Ishikawa (cell line): ENCODE results near the gene HMGXB4.

Experiments used
- CREB1 ChIP-seq: IDR thresholded peaks from 2 replicates; pipeline ENCODE4 v1.6.1; 2012; ENCODE audit warnings: low read depth
- EGR1 ChIP-seq: IDR thresholded peaks from 2 replicates; pipeline ENCODE4 v1.6.1; 2012
- EP300 ChIP-seq: IDR thresholded peaks from 2 replicates; pipeline ENCODE4 v1.6.1; 2012; ENCODE audit warnings: borderline replicate concordance
- FOXM1 ChIP-seq: IDR thresholded peaks from 2 replicates; pipeline ENCODE4 v1.6.1; 2012; ENCODE audit warnings: low read depth, borderline replicate concordance
- NFIC ChIP-seq: IDR thresholded peaks from 2 replicates; pipeline ENCODE4 v1.6.1; 2012
- RAD21 ChIP-seq: IDR thresholded peaks from 2 replicates; pipeline ENCODE4 v1.6.1; 2012; ENCODE audit warnings: low read depth
- TAF1 ChIP-seq: IDR thresholded peaks from 2 replicates; pipeline ENCODE4 v1.6.1; 2012; ENCODE audit warnings: low read depth, mild to moderate bottlenecking
- TCF12 ChIP-seq: IDR thresholded peaks from 2 replicates; pipeline ENCODE4 v1.6.1; 2012; ENCODE audit warnings: low read depth
- TEAD4 ChIP-seq: IDR thresholded peaks from 2 replicates; pipeline ENCODE4 v1.6.1; 2012
- YY1 ChIP-seq: IDR thresholded peaks from 2 replicates; pipeline ENCODE4 v1.6.1; 2012; ENCODE audit warnings: low read depth
- ZBTB7A ChIP-seq: IDR thresholded peaks from 2 replicates; pipeline ENCODE4 v1.6.1; 2012; ENCODE audit warnings: low read depth
- TF ChIP-seq, protein P1 (sequence below): IDR thresholded peaks from 2 replicates; pipeline ENCODE4 v1.6.1; 2012
- TF ChIP-seq, protein P2 (sequence below): IDR thresholded peaks from 2 replicates; pipeline ENCODE4 v1.6.1; 2012
- TF ChIP-seq, protein P3 (sequence below): IDR thresholded peaks from 2 replicates; pipeline ENCODE4 v1.6.1; 2012; ENCODE audit warnings: low read depth, mild to moderate bottlenecking

The HMGXB4 gene

DNA sequence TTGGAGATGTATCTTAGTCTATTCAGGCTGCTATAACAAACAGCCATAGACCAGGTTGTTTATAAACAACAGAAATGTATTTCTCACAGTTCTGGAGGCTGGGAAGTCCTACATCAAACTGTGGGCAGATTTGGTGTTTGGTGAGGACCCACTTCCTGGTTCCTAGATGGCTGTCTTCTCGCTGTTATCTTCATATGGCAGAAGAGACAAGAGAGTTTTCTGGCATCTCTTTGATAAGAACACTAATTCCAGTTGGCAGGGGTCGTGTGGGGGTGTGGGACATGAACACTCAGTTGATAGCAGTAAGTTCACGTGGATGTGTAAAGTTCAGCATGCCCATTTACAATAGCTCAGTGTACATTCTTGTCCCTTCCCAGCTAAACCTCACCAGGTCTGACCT lies 41.3 kb upstream of the HMGXB4 start:
- TF ChIP-seq, protein P1, sequence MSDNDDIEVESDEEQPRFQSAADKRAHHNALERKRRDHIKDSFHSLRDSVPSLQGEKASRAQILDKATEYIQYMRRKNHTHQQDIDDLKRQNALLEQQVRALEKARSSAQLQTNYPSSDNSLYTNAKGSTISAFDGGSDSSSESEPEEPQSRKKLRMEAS = no peak
- no peak for TF ChIP-seq FOXM1
- TF ChIP-seq, protein P2, sequence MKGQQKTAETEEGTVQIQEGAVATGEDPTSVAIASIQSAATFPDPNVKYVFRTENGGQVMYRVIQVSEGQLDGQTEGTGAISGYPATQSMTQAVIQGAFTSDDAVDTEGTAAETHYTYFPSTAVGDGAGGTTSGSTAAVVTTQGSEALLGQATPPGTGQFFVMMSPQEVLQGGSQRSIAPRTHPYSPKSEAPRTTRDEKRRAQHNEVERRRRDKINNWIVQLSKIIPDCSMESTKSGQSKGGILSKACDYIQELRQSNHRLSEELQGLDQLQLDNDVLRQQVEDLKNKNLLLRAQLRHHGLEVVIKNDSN = no peak
- TF ChIP-seq YY1 = no peak
- no peak for TF ChIP-seq NFIC
- TF ChIP-seq RAD21 = no peak
- TF ChIP-seq TCF12 = no peak
- no peak for TF ChIP-seq EGR1

DNA sequence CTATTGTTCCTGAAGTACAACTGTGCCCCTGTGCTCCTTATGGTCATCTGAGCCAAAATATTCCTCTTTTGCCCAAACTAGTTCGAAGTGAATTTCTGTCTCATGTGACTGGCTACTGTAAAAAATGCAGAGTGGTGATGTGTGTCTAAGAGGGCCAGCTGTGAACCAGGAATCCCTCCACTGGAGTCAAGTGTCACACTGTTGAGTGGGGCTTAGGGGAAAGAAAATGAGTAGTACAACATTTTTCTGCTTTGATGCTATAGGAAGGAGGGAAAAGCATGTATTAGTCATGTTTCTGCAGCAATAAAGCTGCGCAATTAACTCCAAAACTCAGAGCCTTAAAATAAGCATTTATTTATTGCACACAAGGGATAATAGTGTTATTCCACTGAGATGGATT lies 39.8 kb upstream of the HMGXB4 start:
- TF ChIP-seq, protein P3, sequence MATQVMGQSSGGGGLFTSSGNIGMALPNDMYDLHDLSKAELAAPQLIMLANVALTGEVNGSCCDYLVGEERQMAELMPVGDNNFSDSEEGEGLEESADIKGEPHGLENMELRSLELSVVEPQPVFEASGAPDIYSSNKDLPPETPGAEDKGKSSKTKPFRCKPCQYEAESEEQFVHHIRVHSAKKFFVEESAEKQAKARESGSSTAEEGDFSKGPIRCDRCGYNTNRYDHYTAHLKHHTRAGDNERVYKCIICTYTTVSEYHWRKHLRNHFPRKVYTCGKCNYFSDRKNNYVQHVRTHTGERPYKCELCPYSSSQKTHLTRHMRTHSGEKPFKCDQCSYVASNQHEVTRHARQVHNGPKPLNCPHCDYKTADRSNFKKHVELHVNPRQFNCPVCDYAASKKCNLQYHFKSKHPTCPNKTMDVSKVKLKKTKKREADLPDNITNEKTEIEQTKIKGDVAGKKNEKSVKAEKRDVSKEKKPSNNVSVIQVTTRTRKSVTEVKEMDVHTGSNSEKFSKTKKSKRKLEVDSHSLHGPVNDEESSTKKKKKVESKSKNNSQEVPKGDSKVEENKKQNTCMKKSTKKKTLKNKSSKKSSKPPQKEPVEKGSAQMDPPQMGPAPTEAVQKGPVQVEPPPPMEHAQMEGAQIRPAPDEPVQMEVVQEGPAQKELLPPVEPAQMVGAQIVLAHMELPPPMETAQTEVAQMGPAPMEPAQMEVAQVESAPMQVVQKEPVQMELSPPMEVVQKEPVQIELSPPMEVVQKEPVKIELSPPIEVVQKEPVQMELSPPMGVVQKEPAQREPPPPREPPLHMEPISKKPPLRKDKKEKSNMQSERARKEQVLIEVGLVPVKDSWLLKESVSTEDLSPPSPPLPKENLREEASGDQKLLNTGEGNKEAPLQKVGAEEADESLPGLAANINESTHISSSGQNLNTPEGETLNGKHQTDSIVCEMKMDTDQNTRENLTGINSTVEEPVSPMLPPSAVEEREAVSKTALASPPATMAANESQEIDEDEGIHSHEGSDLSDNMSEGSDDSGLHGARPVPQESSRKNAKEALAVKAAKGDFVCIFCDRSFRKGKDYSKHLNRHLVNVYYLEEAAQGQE = no peak
- TF ChIP-seq, protein P2 = no peak
- TF ChIP-seq, protein P1 = no peak
- TF ChIP-seq EGR1 = no peak
- no peak for TF ChIP-seq FOXM1
- no peak for TF ChIP-seq NFIC
- no peak for TF ChIP-seq EP300
- TF ChIP-seq ZBTB7A = no peak
- no peak for TF ChIP-seq TEAD4
- no peak for TF ChIP-seq TCF12

- TF ChIP-seq, protein P1 = no peak
- TF ChIP-seq NFIC (no peak), CREB1 (no peak), RAD21 (no peak), EP300 (no peak), ZBTB7A (no peak)
- TF ChIP-seq, protein P3 = no peak
- TF ChIP-seq, protein P2 = no peak
Measured at GRCh38 chr22:35218079-35218478, 39.2 kb upstream of the HMGXB4 start.

- TF ChIP-seq TAF1 (no peak), TCF12 (no peak), EGR1 (no peak), RAD21 (no peak), YY1 (no peak), NFIC (no peak), ZBTB7A (no peak), CREB1 (no peak), EP300 (no peak), TEAD4 (no peak)
- TF ChIP-seq, protein P1 = no peak
- TF ChIP-seq, protein P3 = no peak
- TF ChIP-seq, protein P2 = no peak
Measured at GRCh38 chr22:35219012-35219411, 38.3 kb upstream of the HMGXB4 start.
